OCI-LY7 (cell line): ENCODE measurements around the gene TMEM144.

ENCODE experiments used
- EZH2phosphoT487 ChIP-seq: fragments of 200-600 bp; sonication (generic); IDR thresholded peaks from 2 replicates; pipeline ENCODE4 v1.6.1; 2018; ENCODE audit warnings: low read depth, borderline replicate concordance, mild to moderate bottlenecking, mixed run types, antibody characterized with exemption, low read length, moderate library complexity, mixed read lengths
- TF ChIP-seq, protein P1 (sequence below): fragments of 200-600 bp; sonication (generic); conservative IDR thresholded peaks from 2 replicates; pipeline ENCODE4 v1.5.1; 2014; ENCODE audit warnings: mild to moderate bottlenecking, antibody characterized with exemption, low read length, moderate library complexity, mixed read lengths

DNA sequence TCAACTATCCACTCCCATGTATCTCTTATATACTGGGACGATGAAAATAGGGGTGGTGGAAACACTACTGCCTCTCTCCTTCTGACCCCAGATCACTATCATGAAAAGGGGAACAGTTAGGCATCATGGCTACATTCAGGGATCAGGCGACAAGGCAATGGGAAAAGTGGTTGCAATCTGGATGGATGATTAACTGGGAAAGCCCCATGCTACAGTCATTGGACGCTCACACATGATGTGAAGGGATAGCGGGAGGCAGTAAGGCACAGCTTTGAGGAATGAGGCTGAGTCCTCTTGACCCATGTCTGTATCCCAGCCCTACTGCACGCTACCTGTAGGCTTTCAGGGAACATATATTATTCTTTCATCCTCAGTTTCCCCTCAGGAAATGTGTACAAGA, 47.7 kb upstream of the TMEM144 start:
- TF ChIP-seq, protein P1, sequence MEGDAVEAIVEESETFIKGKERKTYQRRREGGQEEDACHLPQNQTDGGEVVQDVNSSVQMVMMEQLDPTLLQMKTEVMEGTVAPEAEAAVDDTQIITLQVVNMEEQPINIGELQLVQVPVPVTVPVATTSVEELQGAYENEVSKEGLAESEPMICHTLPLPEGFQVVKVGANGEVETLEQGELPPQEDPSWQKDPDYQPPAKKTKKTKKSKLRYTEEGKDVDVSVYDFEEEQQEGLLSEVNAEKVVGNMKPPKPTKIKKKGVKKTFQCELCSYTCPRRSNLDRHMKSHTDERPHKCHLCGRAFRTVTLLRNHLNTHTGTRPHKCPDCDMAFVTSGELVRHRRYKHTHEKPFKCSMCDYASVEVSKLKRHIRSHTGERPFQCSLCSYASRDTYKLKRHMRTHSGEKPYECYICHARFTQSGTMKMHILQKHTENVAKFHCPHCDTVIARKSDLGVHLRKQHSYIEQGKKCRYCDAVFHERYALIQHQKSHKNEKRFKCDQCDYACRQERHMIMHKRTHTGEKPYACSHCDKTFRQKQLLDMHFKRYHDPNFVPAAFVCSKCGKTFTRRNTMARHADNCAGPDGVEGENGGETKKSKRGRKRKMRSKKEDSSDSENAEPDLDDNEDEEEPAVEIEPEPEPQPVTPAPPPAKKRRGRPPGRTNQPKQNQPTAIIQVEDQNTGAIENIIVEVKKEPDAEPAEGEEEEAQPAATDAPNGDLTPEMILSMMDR = no peak
- no peak for TF ChIP-seq EZH2phosphoT487
